NCI-H748 (cell line): Measurements from ENCODE around the gene TRABD2B.
A peak's percentile ranks its signal among the peaks of the same experiment; 100 is the strongest.

Experiments
- DNase-seq: peaks from one replicate; lab custom pipeline; 2025; ENCODE audit not compliant: unreplicated experiment; lab: John Stamatoyannopoulos, UW

TRABD2B gene

DNA sequence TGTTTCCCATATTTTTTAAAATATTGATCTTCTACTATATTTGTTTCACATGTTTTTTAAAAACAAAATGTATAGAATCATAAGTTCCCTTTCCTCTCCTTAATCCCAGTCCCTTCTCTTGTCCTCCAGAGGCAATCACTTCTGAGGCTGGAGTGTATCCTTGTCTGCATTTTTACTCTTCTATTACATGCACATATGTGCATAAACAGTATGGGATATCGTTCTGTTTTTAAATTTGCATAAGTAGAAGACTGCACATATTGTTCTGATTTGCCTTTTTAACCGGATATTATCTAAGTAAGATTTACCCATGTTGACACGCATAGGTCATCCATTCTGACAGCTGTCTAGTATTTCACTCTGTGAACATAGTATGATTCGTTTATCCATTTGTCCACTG, 142.0 kb downstream of the TRABD2B start:
- no peak for DNase-seq

DNA sequence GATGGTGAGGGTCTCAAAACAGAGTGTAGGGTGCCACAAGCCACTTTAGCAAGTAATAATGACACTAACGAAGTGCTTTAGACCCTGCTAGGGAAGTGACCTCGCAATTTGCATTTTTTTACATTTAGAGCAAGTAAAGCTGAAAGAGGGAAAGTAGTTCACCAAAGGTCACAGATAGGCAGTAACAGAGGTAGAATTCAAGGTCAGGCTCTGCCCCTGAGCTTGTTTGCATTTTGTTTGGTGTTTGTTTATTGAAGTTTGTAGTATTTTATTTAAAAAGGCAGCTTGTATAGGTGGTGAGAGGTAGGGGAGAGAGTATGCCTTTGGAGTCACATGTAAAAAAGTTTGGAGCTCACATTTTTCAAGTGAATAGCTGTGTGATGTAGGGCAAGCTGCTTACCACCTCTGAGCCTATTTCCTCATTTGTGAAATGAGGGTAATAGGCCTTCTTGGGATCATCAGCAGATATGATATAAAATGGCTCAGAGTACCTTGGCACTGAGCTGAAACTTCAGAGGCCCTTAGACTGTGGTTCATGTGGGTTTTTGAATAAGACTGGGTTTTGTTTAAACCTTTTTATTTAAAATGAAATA, 142.5 kb downstream of the TRABD2B start:
- no peak for DNase-seq

DNA sequence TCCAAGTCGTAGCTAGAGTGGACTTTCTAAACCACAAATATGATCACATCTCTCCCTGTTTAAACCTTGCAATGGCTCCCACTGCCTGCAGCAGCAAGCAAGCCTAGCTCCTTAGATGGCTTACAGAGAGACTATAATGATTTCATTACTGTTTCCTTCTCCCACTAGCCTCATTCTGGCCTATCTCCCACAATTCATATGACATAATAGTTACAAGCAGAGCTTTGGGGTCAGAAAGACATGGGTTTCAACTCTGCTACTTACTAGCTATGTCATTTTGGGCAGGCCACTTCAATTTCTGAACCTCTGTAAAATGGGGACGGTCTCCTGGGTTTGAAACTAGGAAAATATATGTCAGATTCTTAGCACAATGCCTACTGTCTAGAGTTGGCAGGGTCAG, 143.3 kb downstream of the TRABD2B start:
- DNase-seq = no peak

DNA sequence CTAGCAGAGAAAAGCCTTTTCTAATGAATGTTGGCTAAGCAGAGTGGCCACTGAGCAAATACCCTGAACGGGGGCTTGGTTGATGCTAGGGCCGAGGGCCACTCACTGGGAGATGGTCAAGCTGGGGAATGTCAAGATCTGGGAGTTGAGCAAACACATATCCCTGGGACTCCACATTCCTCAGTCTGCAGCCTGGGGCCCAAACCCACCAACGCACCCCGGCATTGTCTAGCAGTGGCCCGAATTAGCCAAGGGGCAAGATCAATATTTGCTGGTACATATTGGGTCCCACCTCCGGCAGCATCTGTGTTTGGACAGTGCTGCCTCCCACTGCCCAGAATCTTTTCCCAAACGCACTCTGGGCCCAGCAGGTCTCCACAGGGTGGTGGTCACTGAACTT, 144.1 kb downstream of the TRABD2B start:
- DNase-seq = no peak

DNA sequence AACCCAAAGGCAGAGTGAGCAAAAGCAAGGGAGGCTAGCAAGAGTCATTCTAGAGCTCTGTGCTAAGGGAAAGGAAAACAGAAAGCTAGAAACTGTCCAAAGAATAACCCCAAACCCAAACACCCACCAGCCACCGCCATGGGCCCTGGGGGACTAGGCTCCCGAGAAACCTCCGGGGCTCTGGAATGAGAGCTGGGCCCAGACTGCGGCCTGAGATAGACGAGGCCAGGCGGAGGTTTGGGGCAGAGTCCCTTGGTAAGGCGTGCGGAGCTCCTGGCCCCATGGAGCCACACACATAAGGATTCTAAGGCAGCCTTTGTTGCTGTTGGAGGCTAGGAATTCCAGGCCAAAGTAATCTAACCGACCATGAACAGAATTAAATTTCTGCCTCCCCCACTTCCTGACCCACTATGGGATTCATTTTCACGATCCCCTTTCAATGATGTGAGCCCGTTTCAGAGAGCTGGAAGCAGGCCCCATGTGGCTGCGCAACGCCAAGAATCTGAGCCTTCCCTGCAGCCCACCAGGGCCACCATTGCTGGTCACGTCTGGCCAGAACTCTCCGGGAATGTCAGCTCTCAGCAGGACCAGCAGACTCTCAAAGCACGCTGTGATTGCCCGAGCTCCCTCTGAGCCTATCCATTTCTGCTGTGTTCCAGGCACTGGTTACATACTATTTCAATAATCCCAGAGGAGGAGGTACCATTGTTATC, 145.0 kb downstream of the TRABD2B start:
- DNase-seq = no peak

DNA sequence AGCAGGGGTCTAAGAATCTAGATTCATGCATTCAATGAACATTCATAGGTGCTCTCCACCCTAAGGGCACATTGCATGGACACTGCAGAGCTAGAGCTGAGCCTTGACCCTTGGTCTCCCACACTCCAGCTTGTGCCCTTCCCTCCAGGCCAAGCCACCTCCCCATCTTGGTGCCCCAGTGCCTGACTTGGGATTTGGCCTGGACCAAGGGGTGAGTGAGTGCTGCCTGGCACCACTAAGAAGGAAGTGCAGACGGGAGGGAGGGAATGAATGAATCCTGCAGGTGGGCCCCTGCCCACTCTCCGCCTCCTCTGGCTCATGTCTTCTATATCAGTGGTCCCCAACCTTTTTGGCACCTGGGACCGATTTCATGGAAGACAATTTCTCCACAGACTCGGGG, 146.7 kb downstream of the TRABD2B start:
- no peak for DNase-seq

DNA sequence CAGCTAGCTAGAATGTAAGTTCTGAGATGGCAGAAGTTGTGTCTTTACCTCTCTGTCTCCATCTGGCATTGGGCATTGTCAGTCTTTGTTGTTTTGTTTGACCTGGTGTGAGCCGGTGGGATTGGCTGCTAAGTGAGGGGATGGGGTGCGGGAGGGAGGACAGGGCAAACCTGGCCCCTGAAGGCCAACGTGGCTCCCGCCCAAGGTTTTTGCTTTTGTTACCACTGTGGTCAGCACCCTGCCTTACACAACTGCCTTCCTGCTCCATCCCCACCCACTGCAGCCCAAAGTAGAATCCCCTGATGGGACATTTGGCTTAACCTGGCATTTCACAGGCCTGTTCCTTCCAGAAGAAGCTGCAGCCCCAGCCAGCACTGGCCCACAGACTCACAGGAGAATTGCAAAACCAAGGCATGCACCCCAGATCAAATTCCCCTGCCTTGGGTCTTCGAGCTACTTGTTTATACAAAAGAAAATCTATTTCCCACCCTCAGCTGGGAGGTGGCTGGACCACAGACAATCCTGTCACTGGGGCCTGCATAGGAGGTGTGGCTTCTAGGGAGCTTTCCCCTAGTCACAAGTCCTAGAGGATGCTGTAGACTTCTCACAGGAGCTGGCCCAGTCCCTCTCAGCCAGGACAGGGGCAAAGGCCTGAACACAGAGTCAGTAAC, 147.5 kb downstream of the TRABD2B start:
- no peak for DNase-seq

DNA sequence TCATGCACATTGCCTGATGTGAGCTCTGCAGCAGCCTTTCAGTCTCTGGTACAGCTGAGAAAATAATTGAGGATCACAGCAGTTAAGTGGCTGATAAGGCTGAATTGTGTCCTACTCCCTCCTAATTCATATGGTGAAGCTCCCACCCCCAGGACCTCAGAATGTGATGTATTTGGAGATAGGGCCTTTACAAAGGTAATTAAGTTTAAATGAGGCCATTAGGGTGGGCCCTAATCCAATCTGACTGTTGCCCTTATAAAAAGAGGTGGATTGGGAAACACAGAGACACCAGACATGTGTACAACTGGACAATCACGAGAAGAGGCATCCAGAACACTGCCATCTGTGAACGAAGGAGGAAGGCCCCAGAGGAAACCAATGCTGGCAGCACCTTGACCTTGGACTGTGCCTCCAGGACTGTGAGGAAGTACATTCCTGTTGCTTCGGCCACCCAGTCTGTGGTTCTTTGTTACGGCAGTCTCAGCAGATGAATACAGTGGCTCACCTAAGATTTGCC, 148.1 kb downstream of the TRABD2B start:
- peak; percentile 11 for DNase-seq

DNA sequence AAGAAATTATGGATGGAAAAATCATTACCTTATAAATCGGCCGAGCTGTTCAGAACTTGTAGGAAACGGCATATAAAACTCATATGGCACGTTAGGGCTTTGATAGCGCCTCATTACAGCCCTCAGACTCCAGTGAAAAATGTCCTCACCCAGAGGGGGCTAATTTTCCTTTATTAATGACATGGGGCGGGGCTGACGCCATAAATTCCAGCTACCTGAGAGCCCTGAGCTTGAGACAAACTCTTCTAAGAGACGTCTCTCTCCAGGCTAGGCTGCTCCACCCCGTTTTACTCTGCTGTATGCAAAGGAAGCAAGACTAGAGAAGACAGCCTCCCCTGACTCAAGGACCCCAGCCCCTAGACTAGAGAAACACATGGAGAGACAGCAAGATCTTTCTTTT, 149.4 kb downstream of the TRABD2B start:
- DNase-seq = no peak

DNA sequence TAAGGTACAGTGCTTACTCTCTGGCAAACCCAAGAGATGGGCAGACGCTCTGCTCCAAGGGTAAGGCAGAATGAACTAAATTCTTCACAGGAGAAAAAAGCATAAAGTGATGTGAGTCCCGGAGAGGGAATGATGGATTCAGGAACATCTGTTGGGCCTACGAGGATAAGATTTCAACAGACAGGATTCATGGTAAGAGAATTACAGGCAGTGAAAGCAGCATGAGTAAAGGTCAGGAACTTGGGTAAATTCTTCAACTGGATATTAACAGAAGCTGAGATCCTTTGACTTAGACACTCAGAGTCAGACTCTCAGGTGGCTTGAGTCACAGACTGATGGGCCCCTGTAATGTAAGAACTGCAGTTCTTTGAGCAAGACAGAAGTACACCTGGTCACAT, 152.6 kb downstream of the TRABD2B start:
- no peak for DNase-seq

DNA sequence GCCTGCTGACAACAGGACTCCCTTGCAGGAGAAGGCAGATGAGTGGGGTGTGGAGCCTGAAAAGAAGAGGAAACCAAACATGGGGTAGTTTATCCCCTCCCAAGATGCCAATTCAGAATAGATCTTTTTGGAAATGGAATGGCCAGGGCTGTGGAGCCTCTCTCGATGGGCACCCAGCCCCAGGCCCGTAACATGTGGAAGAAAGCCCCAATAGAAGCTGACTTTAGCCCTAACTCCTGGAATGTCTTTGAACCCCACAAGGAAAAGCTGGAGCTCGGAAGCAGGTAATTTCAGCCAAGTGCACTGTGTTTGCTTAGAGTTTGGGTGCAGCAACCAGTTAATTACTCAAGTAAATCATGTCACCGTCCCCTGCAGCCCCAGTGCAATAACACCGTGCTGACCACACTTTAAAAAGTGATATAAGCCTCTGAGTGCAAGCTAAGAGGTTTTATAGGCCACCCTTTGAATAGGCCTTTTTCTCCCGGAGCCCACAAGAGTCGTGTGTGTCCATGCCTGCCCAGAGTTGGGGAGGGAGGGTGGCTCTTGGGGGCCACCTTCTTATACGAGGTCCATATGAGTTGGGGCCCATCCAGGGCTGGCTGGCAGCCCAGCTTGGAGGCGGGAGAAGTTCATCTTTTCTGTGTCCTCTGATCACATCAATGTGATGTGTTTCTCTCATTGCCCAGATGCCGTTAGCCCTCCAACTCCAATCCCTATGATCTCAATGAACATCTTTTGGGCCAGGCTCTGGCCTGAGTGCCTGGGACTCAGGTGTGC, 153.2 kb downstream of the TRABD2B start:
- DNase-seq = no peak

DNA sequence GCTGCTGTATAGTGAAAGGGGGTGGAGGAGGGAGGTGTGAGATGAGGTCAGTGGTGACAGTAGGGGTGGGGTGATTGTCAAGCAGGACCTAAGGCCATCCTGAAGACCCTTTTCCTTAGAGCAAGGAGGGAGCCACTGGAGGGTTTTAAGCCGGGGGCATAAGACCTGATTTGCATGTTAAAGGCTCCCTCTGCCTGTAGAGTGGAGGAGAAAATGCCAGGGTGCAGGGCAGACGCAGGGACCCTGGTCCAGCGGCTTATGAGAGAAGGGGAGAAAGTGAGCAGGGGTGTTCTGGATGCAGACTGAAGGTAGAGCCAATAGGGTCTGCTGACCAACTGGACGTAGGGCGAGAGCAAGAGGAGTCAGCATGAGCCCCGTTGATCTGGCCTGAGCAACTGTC, 154.1 kb downstream of the TRABD2B start:
- DNase-seq = no peak

DNA sequence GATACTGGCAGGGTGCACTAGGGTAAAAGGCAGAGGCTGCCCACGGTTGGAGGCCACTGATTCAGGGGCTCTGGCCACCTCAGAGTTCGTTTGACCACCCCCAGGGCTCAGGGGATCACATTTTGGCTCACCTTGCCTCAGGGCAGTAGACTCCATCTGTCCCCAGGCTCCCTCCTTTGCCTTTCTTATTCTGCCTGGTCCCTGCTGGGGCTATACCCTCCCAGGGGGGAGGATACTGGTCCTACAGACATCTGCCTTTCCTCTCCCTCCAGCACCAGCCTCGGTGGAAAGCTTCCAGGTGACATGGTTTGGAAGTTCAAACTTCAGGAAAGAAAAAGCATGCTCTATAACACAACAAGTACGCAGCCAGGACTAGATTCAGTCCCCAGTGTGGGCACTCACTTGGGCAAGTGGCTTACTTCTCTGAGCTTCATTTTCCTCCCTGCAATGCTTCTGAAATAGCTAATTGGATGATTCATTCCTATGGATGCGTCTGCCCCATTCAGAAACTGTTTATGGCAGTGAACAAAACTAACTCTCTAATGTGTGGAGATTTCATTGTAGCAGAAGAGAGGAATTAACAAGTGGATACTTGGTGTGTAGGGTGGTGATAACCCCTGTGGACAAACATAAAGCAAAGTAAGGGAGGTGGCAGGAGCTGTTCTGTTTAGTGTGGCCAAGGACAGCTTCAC, 154.8 kb downstream of the TRABD2B start:
- no peak for DNase-seq

DNA sequence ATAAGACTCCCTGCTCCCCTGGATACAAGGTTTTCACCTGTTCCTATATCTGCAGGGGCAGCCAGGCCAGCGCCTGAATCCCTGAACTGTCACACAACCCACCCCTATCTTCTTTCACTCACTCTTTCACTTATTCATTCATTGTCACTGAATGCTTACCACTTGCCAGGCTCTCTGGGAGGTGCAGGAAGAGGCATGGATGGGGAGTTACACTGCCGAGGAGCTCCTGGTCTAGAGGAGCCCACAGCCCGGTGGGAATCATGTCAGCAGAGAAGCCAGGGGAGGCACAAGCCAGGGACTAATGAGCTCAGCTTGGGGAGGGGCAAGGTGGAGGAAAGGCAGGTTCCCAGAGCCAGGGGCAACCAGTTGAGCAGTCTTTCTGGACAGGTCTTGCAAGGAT, 155.8 kb downstream of the TRABD2B start:
- DNase-seq = no peak

DNA sequence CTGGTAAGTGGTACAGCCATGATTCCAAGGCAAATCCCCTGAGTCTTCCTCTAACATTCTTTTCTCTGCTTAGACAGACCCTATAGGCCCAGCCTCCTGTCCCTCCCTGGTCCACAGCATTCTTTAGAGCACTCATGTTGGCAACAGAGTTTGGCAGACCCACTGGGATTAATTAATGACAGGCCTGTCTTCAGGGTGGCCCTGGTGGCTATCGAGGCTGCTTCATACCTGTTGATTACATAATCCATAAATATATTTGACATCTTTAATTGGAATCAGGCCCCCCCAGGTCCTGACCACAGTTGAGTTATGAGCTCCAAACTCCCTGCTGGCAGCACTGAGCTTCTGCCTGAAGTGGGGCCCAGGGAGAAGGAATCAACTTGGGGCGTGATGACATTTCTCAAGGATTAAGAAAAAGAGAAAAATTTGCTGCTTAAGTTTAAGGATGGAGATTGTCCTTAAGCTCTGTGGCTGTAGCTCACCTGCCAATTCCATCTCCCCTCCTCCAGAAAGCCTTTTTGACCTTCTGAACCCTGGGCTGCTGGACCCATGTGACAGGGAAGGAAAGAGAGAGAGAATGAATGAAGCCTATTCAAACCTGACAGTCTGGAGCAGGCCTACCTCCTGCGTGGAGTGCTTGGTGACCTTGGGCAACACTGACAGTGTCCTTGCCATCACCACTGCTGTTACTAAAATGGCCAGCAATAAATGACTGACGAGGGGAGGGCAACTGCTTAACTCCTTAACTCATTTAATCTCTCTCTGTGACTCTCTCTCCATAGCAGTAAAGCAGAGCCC, 156.6 kb downstream of the TRABD2B start:
- no peak for DNase-seq

DNA sequence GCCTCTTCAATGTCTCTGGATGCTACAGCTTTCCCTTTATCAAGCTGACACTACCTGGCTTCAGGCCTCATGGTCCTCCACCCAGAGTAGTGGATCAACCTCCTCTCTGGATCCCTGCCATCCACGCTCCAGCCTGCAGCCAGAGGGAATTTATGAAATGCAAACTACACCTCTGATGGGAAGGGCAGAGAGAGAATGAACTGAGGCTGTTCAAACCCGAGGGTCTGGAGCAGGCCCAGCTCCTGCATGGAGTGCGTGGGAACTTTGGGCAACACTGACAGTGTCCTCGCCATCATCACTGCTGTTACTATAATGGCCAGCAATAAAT, 157.8 kb downstream of the TRABD2B start:
- DNase-seq = no peak

DNA sequence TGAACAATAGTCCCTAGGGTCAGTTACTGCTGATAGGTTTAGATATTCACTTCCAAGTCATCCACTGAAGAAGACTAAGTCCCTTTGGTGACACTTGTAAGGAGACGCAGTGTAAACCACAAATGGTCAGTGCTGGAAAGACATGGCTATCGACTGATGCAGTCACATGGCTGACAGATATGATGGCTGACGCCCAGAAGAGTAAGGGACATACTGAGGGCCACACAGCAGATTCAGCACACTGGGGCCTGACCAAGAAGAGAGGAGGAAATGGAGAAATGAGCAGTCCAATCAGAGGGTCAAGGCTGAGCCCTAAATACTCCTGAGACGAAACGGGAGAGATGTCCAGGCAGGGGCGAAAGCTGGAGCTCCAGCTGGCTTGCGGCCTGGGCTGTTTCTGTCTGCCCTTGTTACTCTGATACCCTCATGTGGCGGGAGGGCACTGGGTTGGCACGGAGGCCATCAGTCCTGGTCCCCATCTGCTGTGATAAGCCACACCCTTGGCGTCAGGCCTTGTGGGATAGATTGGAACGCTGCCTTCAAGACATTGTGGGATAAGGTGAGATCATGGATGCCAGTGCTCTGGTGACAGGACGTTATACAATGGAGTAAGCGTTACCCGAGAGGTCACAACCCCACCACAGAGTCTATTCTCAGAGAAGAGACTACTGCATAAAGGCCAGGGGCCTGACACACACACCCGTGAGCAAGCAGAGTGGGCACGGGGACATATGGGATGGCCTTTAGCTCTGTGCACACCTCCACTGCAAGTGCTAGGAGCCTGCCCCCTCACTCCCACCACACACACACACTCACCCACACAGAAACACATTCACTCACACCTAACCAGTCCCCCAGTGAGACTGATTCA, 158.4 kb downstream of the TRABD2B start:
- no peak for DNase-seq

DNA sequence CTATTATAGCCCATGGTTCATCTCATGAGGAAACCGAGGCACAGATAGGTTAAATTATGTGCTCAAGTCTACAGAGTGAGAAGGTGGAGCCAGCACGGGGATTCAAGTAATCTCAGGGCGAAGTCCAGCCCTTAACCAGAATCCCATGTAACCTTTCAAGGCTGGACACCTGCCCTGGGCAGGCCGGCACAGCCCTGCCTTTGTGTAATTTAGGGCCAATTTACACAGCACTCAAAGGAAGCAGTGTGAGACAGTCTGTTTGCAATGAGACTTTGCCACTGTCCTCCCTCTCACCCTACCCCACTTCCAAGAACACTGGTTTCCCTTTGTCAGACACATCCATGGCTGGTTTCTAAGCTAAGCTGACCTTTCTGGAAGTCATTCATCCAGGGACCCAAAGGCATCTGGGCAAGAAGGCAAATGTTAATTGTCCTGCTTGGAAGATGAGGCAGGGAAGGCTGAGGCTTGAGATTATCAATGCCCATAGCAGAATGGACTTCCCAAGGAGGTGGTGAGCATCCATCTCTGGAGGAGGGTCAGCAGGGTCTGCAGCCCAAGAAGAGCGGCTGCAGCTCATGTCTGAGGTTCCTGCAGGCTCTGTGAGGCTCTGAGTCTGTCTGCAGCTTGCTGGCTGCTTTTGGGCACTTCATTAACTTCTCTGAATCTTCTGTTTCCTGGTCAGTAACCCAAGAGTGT, 159.2 kb downstream of the TRABD2B start:
- no peak for DNase-seq
